Parathyroid adenoma (tissue), 2 donors: ENCODE data around the gene ZNRF3.

Source experiments
- H2AFZ ChIP-seq: fragments of 300-600 bp; sonication (generic); one replicate; pipeline ENCODE4 v1.7.0; 2017; ENCODE audit warnings: antibody characterized with exemption, mild to moderate bottlenecking
- H3K27ac ChIP-seq: fragments of 300-600 bp; sonication (generic); one replicate; pipeline ENCODE4 v1.7.0; 2017
- H3K27me3 ChIP-seq: fragments of 300-600 bp; sonication (generic); one replicate; pipeline ENCODE4 v1.7.0; 2017; ENCODE audit warnings: low read length; ENCODE audit not compliant: control insufficient read depth, insufficient read depth
- H3K36me3 ChIP-seq: fragments of 300-600 bp; sonication (generic); one replicate; pipeline ENCODE4 v1.7.0; 2017; ENCODE audit warnings: low read length; ENCODE audit not compliant: control insufficient read depth, insufficient read depth
- H3K4me1 ChIP-seq: fragments of 300-600 bp; sonication (generic); one replicate; pipeline ENCODE4 v1.7.0; 2017; ENCODE audit warnings: control low read depth
- H3K4me2 ChIP-seq: fragments of 300-600 bp; sonication (generic); one replicate; pipeline ENCODE4 v1.7.0; 2017; ENCODE audit warnings: low read length
- H3K4me3 ChIP-seq: fragments of 300-600 bp; sonication (generic); one replicate; pipeline ENCODE4 v1.7.0; 2017; ENCODE audit warnings: low read depth, low read length
- H3K79me2 ChIP-seq: fragments of 300-600 bp; sonication (generic); one replicate; pipeline ENCODE4 v1.7.0; 2017; ENCODE audit warnings: control low read depth
- H3K9ac ChIP-seq: fragments of 300-600 bp; sonication (generic); one replicate; pipeline ENCODE4 v1.7.0; 2017; ENCODE audit warnings: mild to moderate bottlenecking
- H3K9me3 ChIP-seq: fragments of 300-600 bp; sonication (generic); one replicate; pipeline ENCODE4 v1.7.0; 2017; ENCODE audit warnings: low read length; ENCODE audit not compliant: control insufficient read depth
- TF ChIP-seq, protein P1 (sequence below): fragments of 300-600 bp; sonication (generic); IDR thresholded peaks from one replicate; pipeline ENCODE4 v1.7.0; 2017; ENCODE audit warnings: antibody characterized with exemption, mild to moderate bottlenecking
- donor health status: primary hyperparathyroidism.

The ZNRF3 gene

DNA sequence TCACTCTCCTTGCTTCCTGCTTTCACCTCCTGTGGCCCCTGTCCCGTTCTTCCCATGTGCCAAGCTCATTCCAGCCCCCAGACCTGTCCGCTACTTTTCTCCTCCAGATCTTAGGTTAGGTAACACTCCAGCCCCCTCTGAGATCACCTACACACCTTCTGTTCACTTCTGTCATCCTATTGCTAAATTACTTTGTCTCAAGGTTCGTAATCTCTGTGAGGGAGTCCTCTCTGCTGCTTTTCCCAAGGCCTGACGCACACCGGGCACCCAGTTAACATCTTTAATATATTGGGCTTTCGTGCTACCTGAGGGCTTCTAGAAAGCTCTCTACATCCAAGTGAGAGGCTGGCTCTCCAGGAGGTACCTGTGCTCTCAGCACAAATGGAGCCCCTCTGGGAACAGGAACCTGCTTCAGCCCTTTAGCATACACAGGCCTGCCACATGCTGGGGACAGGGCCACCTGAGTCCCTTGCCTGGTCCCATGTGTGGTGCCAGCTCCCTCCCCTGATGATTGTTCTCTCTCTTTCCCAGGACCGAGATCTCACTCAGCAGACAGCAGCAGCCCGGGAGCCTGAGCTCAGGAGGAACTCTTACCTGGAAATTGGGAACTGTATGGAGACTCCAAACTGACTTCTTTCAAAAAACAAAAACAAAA, 169.8 kb downstream of the ZNRF3 start:
- Histone ChIP-seq H3K9ac (no peak overlapping the region), H3K9me3 (no peaks in the 10 kb centered on the region), H3K27me3 (no peaks in the 10 kb centered on the region), H2AFZ (no peak overlapping the region), H3K36me3 (no peaks in the 10 kb centered on the region), H3K4me2 (no peak overlapping the region), H3K27ac (no peak overlapping the region), H3K4me3 (no peak overlapping the region), H3K79me2 (no peaks in the 10 kb centered on the region), H3K4me1 (no peaks in the 10 kb centered on the region)
- TF ChIP-seq, protein P1, sequence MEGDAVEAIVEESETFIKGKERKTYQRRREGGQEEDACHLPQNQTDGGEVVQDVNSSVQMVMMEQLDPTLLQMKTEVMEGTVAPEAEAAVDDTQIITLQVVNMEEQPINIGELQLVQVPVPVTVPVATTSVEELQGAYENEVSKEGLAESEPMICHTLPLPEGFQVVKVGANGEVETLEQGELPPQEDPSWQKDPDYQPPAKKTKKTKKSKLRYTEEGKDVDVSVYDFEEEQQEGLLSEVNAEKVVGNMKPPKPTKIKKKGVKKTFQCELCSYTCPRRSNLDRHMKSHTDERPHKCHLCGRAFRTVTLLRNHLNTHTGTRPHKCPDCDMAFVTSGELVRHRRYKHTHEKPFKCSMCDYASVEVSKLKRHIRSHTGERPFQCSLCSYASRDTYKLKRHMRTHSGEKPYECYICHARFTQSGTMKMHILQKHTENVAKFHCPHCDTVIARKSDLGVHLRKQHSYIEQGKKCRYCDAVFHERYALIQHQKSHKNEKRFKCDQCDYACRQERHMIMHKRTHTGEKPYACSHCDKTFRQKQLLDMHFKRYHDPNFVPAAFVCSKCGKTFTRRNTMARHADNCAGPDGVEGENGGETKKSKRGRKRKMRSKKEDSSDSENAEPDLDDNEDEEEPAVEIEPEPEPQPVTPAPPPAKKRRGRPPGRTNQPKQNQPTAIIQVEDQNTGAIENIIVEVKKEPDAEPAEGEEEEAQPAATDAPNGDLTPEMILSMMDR: no peak

GRCh38 chr22:29054251-29054767, 170.9 kb downstream of the ZNRF3 start:
- TF ChIP-seq, protein P1: no peak
- Histone ChIP-seq H3K79me2 (no peaks in the 10 kb centered on the region), H3K4me1 (no peaks in the 10 kb centered on the region)

GRCh38 chr22:29055192-29055830, 171.9 kb downstream of the ZNRF3 start:
- no peak overlapping the region for H3K9ac ChIP-seq
- H3K27ac ChIP-seq: no peak overlapping the region
- no peaks in the 10 kb centered on the region for H3K79me2 ChIP-seq
- no peak overlapping the region for H2AFZ ChIP-seq
- TF ChIP-seq, protein P1: no peak
- H3K4me3 ChIP-seq: no peak overlapping the region
- no peaks in the 10 kb centered on the region for H3K9me3 ChIP-seq
- no peaks in the 10 kb centered on the region for H3K4me1 ChIP-seq
- H3K27me3 ChIP-seq: no peaks in the 10 kb centered on the region
- no peak overlapping the region for H3K4me2 ChIP-seq
- H3K36me3 ChIP-seq: no peaks in the 10 kb centered on the region

More at GRCh38 chr22:29054251-29054767, 170.9 kb downstream of the ZNRF3 start:
- no peak overlapping the region for H3K27ac ChIP-seq
- no peak overlapping the region for H2AFZ ChIP-seq
- H3K36me3 ChIP-seq: no peaks in the 10 kb centered on the region
- no peak overlapping the region for H3K4me3 ChIP-seq
- H3K27me3 ChIP-seq: no peaks in the 10 kb centered on the region
- no peak overlapping the region for H3K9ac ChIP-seq
- no peak overlapping the region for H3K4me2 ChIP-seq
- no peaks in the 10 kb centered on the region for H3K9me3 ChIP-seq

DNA sequence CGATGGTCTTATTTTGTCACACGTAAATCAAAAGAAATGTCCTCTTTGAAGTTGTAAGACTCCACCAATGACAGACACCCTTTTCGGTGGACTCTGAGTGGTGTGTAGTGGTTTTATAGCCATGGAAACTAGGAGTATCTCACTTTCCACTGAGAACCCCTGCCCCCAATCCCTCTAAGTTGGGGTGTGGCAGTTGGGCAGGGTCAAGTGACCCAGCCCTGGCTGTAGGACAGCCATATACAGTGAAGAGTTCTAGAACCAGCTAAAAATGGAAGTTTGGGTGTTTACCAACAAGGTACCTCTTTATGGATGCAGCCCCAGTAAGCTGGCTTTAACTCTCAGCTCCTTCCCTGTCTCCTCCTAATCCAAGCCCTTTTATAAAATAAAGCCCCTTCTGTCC, 173.1 kb downstream of the ZNRF3 start:
- Histone ChIP-seq H3K9me3 (no peaks in the 10 kb centered on the region), H3K27me3 (no peaks in the 10 kb centered on the region), H3K9ac (no peak overlapping the region), H3K4me1 (no peaks in the 10 kb centered on the region), H3K36me3 (no peaks in the 10 kb centered on the region), H3K4me3 (no peak overlapping the region), H3K79me2 (no peaks in the 10 kb centered on the region), H3K4me2 (no peak overlapping the region), H2AFZ (no peak overlapping the region), H3K27ac (no peak overlapping the region)
- TF ChIP-seq, protein P1: no peak
